OCI-LY7 (cell line): ENCODE measurements around the gene TRAPPC14.

Source experiments
- CTCF ChIP-seq: fragments of 200-600 bp; sonication (generic); conservative IDR thresholded peaks from 2 replicates; pipeline ENCODE4 v1.5.1; 2014; ENCODE audit warnings: mild to moderate bottlenecking, antibody characterized with exemption, low read length, moderate library complexity, mixed read lengths
- EZH2phosphoT487 ChIP-seq: fragments of 200-600 bp; sonication (generic); IDR thresholded peaks from 2 replicates; pipeline ENCODE4 v1.6.1; 2018; ENCODE audit warnings: low read depth, borderline replicate concordance, mild to moderate bottlenecking, mixed run types, antibody characterized with exemption, low read length, moderate library complexity, mixed read lengths

- TF ChIP-seq CTCF (no peak), EZH2phosphoT487 (no peak)
Measured at GRCh38 chr7:100118388-100119071, 40.0 kb downstream of the TRAPPC14 start.
